GM18861 (cell line): ENCODE results near the gene ITM2B.
"Not testable (repeated sequence)": the region's sequence is repeated elsewhere in the genome, so short reads cannot be mapped to it uniquely, and the experiment has no call there.

ENCODE experiments used
- ATAC-seq: cut with Tn5 transposase; IDR thresholded peaks from one replicate; pipeline ENCODE4 v1.9.1; 2021; ENCODE audit not compliant: unreplicated experiment

Gene ITM2B

GRCh38 chr13:48233046-48233888 is at the start of gene ITM2B:
TSS of gene ITM2B (plus strand) at chr13:48233206. CDS start at chr13:48233361, 155 bp downstream.
- peak; percentile 34 for ATAC-seq

- ATAC-seq, result no peak
These were observed 48.7 kb upstream of the ITM2B start for GRCh38 chr13:48184260-48184659.

- ATAC-seq, result no peak
These were observed 48.0 kb upstream of the ITM2B start for GRCh38 chr13:48185018-48185417.

- no peak for ATAC-seq
These were observed 46.3 kb upstream of the ITM2B start for GRCh38 chr13:48186722-48187121.

- no peak for ATAC-seq
These were observed 44.9 kb upstream of the ITM2B start for GRCh38 chr13:48188131-48188530.

- ATAC-seq, result no peak
These were observed 44.4 kb upstream of the ITM2B start for GRCh38 chr13:48188601-48189000.

- no peak for ATAC-seq
These were observed 43.8 kb upstream of the ITM2B start for GRCh38 chr13:48189171-48189570.

- ATAC-seq, result no peak
These were observed 40.5 kb upstream of the ITM2B start for GRCh38 chr13:48192411-48192935.

GRCh38 chr13:48194379-48194754 is 38.6 kb upstream of the ITM2B start:
- ATAC-seq, result peak; percentile 85

GRCh38 chr13:48199404-48199946 is 33.5 kb upstream of the ITM2B start:
- no peak for ATAC-seq

GRCh38 chr13:48201044-48201443 is 32.0 kb upstream of the ITM2B start:
- no peak for ATAC-seq

- not testable (repeated sequence) for ATAC-seq
These were observed 25.8 kb upstream of the ITM2B start for GRCh38 chr13:48207207-48207606.

GRCh38 chr13:48210178-48210577 is 22.8 kb upstream of the ITM2B start:
- ATAC-seq, result peak; percentile 64

- ATAC-seq, result no peak
These were observed 18.4 kb upstream of the ITM2B start for GRCh38 chr13:48214519-48215121.

- ATAC-seq, result not testable (repeated sequence)
These were observed 17.3 kb upstream of the ITM2B start for GRCh38 chr13:48215511-48216203.

- ATAC-seq, result no peak
These were observed 16.7 kb upstream of the ITM2B start for GRCh38 chr13:48216204-48216711.

GRCh38 chr13:48220592-48220980 is 12.4 kb upstream of the ITM2B start:
- ATAC-seq, result no peak

GRCh38 chr13:48220981-48221685 is 11.9 kb upstream of the ITM2B start:
- no peak for ATAC-seq

GRCh38 chr13:48221686-48222187 is 11.3 kb upstream of the ITM2B start:
- no peak for ATAC-seq
